ENCODE results near the gene FAM107B.

Gene FAM107B

DNA sequence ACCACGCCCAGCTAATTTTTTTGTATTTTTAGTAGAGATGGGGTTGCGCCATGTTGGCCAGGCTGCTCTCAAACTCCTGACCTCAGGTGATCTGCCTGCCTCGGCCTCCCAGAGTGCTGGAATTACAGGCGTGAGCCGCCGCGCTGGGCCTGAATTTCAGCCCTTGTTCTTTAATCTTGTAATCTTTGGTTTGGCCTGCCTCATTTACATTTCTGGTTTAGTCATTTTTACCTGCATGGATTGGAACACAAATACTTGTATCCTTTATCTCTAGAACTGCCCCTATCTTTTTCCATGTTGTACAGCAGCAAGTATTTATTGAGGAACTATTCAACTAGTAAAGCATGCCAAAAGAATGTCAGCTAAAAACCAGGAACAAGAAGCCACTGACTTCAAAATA lies 248.4 kb downstream of the FAM107B start:
- H3K27ac ChIP-seq: peak overlapping the region; percentile 76; the same call in 1 of the 2 replicates
- TF ChIP-seq, protein P1, sequence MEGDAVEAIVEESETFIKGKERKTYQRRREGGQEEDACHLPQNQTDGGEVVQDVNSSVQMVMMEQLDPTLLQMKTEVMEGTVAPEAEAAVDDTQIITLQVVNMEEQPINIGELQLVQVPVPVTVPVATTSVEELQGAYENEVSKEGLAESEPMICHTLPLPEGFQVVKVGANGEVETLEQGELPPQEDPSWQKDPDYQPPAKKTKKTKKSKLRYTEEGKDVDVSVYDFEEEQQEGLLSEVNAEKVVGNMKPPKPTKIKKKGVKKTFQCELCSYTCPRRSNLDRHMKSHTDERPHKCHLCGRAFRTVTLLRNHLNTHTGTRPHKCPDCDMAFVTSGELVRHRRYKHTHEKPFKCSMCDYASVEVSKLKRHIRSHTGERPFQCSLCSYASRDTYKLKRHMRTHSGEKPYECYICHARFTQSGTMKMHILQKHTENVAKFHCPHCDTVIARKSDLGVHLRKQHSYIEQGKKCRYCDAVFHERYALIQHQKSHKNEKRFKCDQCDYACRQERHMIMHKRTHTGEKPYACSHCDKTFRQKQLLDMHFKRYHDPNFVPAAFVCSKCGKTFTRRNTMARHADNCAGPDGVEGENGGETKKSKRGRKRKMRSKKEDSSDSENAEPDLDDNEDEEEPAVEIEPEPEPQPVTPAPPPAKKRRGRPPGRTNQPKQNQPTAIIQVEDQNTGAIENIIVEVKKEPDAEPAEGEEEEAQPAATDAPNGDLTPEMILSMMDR (conservative IDR thresholded peaks at IDR 0.05): no peak

DNA sequence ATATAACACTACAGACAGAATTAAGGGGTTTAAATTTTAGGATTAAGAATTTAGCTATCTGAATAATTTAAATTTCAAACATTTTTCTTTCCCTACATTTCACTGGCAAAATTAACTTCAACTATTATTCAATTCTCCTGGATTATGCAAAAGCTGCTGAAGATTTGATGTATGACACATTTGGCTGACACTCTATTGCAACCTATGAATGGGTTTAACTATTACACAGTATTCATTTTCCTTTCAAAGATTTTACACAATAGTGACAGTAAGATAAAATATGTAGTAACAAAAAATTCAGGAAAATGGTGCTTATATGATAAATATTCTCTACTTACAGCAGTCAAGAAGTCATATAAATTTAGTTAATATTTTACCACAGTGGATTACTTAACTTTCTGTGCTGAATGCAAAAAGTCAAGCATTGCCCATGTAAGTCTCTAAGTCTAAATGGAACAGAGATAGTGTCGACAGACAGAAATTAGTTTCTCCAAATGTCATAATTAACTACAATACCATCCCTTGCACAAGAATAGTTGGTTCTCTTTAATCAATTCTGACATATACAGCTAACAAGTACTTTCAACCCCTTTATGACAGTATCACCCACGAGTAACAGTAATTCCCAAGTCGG lies 249.9 kb downstream of the FAM107B start:
- TF ChIP-seq, protein P1 (conservative IDR thresholded peaks at IDR 0.05): no peak
- H3K27ac ChIP-seq: no peak overlapping the region

DNA sequence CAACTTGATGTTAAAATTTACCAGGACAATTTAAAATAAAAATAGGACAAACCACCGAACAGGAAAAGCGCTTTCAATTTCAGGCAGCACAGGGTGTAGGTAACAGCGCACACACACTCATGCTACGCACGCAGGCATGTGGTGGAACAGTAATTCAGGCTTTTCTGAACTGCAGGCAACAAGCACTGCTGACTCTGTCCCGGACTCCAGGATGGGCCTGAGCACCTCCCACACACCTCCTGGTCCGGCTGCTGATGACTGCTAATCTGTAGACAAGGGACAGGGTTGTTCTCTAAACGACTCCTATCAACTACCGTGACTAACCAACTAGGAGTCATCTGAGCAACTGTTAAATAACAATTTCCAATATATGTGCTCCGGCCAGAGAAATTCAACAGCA lies 251.4 kb downstream of the FAM107B start:
- TF ChIP-seq, protein P1 (conservative IDR thresholded peaks at IDR 0.05): no peak
- no peak overlapping the region for H3K27ac ChIP-seq

DNA sequence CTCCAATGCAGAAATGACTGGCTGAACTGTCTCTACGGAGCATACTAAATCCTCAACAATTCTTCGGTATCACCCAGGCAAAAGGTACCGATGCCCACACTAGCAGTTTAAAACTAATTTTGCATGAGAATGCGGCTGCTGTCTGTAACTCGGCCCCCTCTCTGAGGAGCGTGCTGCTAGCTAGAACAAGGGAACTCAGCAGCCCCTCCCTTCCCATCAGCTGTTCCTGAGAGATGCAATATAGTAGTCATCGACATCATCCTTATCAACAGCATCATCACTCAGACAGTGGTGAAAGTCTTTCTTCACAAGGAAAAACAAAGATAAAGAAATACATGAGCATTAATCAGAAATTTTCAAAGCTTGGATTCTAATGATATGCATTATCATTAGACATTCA lies 254.9 kb downstream of the FAM107B start:
- no peak overlapping the region for H3K27ac ChIP-seq
- TF ChIP-seq, protein P1 (conservative IDR thresholded peaks at IDR 0.05): no peak

DNA sequence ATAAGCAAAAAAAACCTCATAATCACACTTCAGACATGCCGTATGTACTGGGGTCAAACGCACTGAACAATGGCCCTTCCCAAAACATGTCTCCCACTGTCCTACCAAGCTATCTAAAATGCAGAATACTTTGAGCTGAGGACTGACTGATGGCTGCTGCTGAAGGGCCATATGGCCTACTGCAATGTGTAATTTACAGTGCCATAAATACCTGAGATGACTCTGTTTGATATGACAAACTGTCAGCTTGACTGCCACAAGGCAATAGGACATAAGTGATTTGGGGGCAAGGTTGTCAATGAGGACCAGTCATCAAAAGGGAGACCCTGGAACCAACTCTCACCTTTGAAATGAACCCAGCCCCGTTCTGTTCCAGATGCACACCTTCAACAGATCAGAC lies 256.5 kb downstream of the FAM107B start:
- H3K27ac ChIP-seq: no peak overlapping the region
- TF ChIP-seq, protein P1 (conservative IDR thresholded peaks at IDR 0.05): no peak

DNA sequence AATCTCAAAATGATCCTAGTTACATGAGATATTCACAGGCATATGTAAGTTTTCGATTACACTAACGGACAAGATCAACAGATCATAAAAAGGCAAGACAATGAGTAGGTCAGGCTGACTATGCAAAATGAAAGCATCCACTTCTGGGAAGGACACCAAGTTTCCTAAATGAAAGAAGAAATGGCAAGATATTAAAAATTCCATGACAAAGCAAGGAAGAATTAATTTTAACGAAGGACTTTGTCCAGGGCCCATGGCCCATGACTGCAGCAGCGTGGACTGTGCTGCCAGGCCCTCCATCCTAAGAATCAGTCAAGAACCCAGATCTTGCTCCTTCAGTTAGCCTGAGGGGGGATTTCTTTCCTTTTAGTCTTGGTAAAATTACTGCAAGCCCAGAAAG lies 261.6 kb downstream of the FAM107B start:
- TF ChIP-seq, protein P1 (conservative IDR thresholded peaks at IDR 0.05): no peak
- no peak overlapping the region for H3K27ac ChIP-seq

DNA sequence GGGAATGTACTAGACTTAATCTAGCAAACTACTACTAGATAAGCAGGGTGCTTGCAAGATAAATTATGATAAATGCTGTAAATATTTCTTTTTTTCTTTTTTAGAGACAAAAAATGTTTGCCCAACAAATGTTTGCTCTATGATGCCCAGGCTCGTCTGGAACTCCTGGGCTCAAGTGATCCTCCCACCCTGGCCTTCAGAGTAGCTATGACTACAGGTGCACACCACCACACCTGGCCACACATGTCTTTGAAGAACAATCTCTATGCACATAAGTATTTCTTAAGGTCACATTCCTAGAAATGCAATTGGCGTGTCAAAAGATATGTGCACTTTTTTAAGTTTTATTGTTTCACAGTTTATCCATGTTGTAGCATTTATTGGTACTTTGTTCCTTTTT lies 264.4 kb downstream of the FAM107B start:
- no peak overlapping the region for H3K27ac ChIP-seq
- TF ChIP-seq, protein P1 (conservative IDR thresholded peaks at IDR 0.05): no peak

Measured in VCaP (cell line).